Hepatocyte (in vitro differentiated cells): Measurements from ENCODE around the gene CALML3.

Source experiments
- EZH2 ChIP-seq: fragments of 200-600 bp; sonication (generic); IDR thresholded peaks from 2 replicates; pipeline ENCODE4 v1.6.1; 2016; ENCODE audit warnings: antibody characterized with exemption, mild to moderate bottlenecking, borderline replicate concordance
- TF ChIP-seq, protein P1 (sequence below): fragments of 200-600 bp; sonication (generic); IDR thresholded peaks from 2 replicates; pipeline ENCODE4 v1.5.1; 2016; ENCODE audit warnings: antibody characterized with exemption, mild to moderate bottlenecking; ENCODE audit not compliant: poor library complexity

DNA sequence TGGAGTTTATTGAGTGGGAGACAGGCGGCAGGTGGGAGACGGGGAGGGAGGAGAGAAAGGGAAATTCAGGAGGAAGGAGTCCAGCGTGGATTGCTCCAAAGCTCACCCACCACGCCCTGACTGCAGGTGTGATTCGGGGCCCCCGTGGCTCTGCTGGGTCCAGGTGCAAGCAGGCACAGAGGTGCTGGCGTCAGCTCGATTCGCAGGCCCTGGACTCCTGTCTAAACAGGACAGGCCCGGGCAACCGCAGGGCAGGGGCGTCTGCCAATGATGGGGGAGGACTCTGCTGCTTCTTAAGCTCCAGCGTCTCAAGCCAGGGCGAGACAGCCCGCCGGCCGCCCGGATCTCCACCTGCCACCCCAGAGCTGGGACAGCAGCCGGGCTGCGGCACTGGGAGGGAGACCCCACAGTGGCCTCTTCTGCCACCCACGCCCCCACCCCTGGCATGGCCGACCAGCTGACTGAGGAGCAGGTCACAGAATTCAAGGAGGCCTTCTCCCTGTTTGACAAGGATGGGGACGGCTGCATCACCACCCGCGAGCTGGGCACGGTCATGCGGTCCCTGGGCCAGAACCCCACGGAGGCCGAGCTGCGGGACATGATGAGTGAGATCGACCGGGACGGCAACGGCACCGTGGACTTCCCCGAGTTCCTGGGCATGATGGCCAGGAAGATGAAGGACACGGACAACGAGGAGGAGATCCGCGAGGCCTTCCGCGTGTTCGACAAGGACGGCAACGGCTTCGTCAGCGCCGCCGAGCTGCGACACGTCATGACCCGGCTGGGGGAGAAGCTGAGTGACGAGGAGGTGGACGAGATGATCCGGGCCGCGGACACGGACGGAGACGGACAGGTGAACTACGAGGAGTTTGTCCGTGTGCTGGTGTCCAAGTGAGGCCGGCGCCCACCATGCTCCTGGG, at the start of gene CALML3:
- TF ChIP-seq, protein P1, sequence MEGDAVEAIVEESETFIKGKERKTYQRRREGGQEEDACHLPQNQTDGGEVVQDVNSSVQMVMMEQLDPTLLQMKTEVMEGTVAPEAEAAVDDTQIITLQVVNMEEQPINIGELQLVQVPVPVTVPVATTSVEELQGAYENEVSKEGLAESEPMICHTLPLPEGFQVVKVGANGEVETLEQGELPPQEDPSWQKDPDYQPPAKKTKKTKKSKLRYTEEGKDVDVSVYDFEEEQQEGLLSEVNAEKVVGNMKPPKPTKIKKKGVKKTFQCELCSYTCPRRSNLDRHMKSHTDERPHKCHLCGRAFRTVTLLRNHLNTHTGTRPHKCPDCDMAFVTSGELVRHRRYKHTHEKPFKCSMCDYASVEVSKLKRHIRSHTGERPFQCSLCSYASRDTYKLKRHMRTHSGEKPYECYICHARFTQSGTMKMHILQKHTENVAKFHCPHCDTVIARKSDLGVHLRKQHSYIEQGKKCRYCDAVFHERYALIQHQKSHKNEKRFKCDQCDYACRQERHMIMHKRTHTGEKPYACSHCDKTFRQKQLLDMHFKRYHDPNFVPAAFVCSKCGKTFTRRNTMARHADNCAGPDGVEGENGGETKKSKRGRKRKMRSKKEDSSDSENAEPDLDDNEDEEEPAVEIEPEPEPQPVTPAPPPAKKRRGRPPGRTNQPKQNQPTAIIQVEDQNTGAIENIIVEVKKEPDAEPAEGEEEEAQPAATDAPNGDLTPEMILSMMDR, result no peak
- no peak for TF ChIP-seq EZH2
